Retinal pigment epithelial cell (primary cell): ENCODE measurements around the gene FAM20B.

Experiments used
- DNase-seq: peaks from one replicate; pipeline ENCODE4 v3.0.0-alpha.2; 2010; ENCODE audit warnings: low read depth
- H3K4me3 ChIP-seq: 2 replicates; pipeline ENCODE4 v1.5.1; 2011; ENCODE audit warnings: mild to moderate bottlenecking, low read length, control low read depth, moderate library complexity
- CTCF ChIP-seq: conservative IDR thresholded peaks from 2 replicates; pipeline ENCODE4 v1.5.1; 2011; ENCODE audit warnings: low read depth, low read length, control low read depth, inconsistent platforms

FAM20B gene

GRCh38 chr1:179052776-179053175 lies 27.1 kb downstream of the FAM20B start:
- DNase-seq = no peak
- no peak for TF ChIP-seq CTCF
- H3K4me3 ChIP-seq = no peak overlapping the region

- TF ChIP-seq CTCF = no peak
- no peak overlapping the region for H3K4me3 ChIP-seq
- no peak for DNase-seq
Measured at GRCh38 chr1:179053486-179053885, 27.8 kb downstream of the FAM20B start.

GRCh38 chr1:179055937-179056336 lies 30.2 kb downstream of the FAM20B start:
- no peak overlapping the region for H3K4me3 ChIP-seq
- TF ChIP-seq CTCF = no peak
- DNase-seq = no peak

- no peak for TF ChIP-seq CTCF
- no peak for DNase-seq
- no peak overlapping the region for H3K4me3 ChIP-seq
Measured at GRCh38 chr1:179058487-179059483, 33.1 kb downstream of the FAM20B start.

GRCh38 chr1:179061360-179062282 lies 35.9 kb downstream of the FAM20B start:
- no peak for DNase-seq
- TF ChIP-seq CTCF = no peak
- H3K4me3 ChIP-seq = no peak overlapping the region

GRCh38 chr1:179066471-179066870 lies 40.8 kb downstream of the FAM20B start:
- DNase-seq = no peak
- no peak overlapping the region for H3K4me3 ChIP-seq
- TF ChIP-seq CTCF = no peak
